NCI-H748 treated with DMSO at 0.1 percent for 48 hours (cell line): ENCODE results near the gene PRKCZ.
A peak's percentile ranks its signal among the peaks of the same experiment; 100 is the strongest.

ENCODE experiments used
- DNase-seq: peaks from one replicate; lab custom pipeline; 2025; lab: John Stamatoyannopoulos, UW

Gene PRKCZ

DNA sequence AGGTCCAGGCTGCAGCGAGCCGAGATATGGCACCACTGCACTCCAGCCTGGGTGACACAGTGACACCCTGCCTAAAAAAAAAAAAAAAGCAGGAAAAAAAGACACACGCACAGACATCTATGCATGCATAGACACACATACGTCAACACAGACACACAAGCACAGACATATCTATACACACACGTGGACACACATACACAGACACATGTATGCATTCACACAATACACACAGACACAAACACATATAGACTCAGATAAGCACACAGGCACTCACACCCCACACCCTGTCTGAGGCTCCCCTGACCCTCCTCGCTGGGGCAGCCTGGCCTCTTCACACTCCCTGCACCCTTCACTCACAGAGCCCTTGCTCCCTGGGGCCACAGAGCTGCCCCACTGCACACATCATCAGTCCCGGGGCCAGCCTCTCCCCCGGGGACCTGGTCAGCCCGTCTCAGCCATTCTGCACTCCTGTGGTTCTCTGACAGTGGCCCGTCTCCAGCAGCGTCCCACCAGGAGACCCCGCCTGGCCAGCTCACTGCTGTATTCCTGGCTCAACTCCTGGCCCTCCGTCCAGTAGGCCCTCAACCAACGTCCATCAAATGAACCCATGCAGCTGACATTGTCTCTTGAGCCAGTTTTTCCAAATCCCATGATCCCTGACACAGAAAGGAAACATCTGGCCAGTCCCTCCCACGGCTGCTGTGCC, 4.6 kb upstream of the PRKCZ start:
- no peak for DNase-seq

GRCh38 chr1:2046174-2046917, 3.9 kb upstream of the PRKCZ start:
- DNase-seq: peak; percentile 8

DNA sequence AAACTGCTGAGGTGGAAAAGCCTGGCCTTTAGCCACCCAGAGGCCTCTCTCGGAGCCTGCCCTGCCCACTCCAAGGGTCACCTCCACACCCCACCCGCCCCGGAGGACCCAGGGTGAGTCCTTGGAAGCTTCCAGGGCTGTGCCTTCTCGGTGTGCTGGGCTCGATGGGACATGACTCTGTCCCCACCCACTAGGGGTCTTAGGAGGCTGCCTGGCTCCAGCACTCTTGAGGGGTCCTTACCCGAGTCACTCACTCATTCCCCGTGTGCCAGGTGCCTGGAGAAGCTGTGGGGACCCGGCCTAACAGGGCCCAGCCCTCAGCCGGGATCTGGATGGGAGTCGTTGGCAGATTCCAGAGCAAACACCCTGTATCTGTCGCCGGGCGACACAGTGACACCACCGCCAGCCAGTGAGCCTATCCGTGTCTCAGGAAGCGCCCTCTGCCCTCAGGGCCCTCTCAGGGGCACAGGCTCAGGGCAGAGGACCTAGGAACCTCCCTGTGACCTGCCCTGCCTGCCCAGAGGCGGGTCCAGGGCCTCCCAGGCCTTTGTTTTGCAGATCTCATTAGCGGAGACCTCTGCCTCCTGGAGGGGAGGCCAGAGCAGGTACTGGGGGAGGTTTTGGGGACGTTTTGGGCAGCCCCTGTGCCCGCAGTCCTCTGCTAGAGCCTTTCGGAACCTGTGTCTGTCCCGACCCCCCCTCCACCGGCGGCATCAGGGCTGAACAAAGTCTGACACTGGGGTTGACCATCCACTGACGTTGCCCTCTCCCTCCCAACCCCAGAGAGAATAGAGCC, 3.1 kb upstream of the PRKCZ start:
- no peak for DNase-seq

DNA sequence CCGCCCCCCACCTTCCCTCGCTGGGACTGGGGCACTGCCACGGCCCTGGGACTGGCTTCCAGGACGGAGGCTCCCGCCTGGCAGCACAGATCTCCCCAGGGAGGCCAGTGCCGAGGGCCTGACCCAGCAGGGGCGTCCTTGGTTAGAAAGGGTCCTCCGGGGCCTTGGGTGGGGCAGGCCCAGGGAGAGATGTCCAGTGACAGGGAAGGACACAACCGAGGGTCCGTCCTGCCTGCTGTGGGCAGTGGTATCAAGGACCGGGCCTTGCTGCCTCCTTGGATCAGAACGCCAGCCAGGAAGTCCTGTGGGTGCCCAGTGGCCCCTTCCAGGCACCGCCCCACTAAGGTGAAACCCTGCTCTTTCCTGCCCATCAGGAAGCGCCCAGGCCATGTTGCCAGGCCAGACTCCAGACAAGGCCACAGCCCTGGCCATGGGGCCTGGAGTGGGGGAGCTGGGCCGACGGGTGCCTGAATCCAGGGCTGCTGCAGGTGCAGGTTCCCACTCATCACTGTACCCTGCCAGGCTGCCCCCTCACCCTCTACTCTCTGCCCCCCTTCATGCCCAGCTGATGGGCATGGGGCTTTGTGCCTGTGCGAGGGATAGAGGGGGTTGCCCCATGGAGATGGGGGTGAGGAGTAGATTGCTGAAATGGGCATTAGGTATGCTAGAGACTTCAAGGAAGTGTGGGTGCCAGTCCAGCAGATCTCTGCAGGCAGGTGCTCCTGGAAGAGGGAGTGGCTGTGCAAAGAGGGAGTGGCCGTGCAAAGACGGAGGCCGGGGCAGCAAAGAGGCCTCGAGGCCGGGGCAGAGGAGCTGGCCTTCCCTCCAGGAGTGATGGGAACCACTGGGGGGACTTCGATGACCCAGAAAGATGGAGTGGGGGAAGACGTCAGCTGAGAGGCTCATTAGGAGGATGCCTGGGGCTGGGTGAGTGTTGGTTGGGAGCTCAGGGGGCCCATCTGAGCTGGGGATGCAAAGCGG, 2.2 kb upstream of the PRKCZ start:
- DNase-seq: no peak

GRCh38 chr1:2049225-2049717, 940 bp upstream of the PRKCZ start:
- DNase-seq: no peak

DNA sequence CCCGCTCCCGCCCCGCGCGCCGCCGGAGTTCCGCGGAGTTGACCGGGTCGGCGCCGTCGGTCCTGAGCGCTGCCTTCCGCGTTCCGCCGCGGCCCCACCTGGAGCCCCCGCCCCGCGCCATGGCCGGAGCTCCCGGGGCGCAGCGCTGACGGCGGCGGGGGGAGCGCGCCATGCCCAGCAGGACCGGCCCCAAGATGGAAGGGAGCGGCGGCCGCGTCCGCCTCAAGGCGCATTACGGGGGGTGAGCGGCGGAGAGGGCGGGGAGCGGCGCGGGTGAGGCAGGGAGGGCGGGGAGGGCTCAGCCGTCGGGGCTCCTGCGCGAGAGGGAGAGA, 216 bp downstream of the PRKCZ start:
- DNase-seq: no peak

DNA sequence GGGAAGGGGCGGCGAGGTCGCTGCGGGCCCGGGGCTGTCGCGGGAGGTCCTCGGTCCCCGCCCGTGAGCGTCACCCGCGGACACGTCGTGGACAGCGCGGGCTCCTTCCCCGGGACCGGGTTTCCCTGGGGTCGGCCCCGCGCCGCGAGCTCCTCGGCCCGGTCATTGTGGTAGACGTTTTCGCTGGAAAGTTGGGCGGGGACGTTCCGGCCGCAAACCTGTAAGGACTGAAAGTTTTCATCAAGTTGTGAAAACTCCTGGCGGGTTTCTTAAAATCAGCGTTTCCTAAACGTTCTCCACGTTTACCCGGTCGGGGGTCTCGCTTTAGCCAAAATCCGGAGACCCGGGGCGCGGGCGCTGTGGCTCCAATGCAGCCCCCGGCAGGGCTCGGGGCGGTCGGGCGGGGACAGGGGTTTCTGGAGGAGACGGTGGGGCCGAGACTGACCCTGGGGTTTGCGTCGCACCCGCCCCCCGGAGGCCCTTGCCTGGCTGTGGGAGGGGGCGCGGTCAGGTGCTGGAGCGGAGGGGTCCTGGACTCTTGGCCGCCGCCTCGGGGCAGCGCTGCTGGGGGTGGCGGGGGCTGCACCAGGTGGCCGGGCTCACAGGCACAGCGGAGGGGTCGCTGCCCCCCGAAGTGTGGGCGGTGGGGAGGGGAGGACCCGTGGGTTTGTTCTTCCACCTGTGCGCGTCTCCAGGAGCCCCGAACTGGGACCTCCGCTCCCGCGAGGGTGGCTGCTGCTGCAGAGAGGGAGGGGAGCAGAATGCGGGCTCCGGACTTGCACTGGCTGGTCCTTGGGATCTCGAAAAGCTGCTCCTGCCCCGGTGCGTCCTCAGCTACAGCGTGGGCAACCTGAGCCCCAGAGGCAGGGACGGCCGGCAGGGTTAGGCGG, 827 bp downstream of the PRKCZ start:
- no peak for DNase-seq

DNA sequence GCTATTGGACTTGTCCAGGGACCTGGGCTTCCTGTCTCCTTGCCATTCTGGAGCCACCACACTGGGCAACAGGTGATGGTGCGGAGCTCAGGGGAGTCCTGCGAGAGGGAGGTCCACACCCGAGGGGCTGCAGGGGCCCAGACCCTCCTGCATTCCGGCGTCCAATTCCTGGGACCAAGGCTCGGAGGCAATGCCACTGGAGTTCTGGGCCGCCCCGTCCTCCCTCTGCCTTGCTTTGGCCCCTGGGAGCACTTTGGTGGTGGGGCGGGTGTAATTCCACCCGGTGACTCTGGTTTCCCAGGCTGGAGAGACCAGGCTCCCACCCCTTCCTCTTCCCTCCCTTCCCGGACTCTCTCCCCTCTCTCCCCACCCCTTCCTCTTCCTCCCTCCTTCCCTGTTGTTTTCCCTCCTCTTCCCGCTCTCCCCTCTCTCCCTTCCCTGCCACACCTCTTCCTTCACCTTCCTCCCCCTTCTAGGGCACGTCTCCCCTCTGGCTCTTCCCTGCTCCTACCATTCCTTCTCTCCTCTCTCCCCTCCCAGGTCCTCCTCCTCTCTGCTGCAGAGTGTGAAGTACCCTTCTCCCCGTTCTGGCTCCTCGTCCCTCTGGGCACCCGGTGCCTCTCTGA, 2.0 kb downstream of the PRKCZ start:
- no peak for DNase-seq

DNA sequence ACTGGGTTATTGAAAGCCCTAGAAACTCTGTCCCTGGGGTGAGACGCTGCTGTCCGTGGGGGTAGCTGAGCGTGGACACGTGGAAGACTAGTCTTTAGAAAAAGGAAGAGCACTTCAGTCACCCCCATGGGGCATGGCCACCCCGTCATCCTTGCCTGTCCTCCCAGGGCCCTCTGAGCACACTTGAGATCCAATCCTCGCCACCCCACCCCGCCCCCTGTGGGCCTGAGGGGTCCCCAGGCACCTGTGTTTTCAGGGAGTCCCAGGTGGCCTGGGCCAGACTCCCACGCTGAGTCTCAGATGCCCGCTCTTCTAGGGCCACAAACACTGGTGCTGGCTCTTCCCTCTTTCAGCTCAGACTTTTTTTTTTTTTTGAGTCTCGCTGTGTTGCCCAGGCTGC, 2.5 kb downstream of the PRKCZ start:
- DNase-seq: no peak

GRCh38 chr1:2053217-2053616, 3.0 kb downstream of the PRKCZ start:
- no peak for DNase-seq

GRCh38 chr1:2053784-2054376, 3.7 kb downstream of the PRKCZ start:
- no peak for DNase-seq

GRCh38 chr1:2054560-2054959, 4.3 kb downstream of the PRKCZ start:
- DNase-seq: no peak

GRCh38 chr1:2055911-2056575, 5.8 kb downstream of the PRKCZ start:
- DNase-seq: no peak

DNA sequence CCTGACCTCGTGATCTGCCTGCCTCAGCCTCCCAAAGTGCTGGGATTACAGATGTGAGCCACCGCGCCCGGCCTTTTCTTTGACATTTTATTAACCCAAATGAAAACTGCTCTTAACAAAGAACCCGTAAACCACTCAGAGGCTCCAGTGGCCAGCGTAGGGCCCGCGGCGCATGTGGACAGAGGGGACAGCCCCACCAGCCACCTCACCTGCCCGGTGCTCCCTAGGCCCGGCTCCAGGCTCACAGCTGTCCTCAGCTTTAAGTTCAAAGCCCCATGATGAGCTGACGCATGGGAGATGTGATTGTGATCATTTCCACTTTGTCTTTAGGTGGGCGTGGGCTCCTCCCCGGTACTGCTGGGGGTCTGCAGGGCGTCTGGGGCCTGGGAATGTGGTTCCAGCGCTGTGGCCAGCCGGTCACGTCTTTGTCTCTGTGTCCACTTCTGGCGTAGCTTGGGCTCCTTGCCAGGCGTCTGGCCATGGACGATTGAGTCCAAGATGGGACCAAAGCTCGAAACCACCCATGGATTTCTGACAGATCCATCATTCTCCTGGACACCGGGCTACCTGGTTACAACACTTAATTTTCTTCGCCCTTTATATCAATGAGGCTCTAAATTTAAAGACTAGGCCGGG, 6.9 kb downstream of the PRKCZ start:
- no peak for DNase-seq

DNA sequence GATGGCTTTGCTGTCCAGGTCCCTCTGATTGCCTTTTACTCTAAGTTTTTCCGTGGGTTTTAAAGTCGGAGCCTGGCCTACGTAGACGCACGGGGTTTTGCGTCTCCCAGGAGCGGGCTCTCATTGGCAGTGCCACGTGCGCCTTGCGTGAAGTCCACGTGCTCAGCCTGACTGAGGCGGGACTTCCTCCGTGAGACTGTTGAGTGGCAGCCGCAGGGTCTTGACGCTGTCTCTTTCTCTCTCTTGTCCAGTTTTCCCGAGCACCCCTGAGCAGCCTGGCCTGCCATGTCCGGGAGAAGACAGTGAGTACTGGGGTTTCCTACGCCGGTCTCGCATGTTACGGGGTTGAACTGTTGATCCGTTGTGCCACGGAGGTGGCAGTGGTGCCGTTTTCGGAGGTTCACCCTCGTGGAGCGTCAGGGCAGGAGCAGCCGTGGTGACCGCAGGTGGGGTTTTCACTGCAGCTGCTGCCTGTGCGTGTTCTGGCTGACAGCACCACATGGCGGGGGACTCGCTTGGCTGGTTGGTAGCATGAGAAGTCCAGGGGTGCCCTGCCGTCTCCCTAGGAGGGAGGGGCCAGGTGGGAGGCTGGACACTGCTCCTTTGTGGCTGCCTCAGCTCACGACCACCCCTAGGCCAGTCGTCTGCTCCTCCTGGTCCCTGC, 9.2 kb downstream of the PRKCZ start:
- DNase-seq: no peak

GRCh38 chr1:2060072-2060471, 9.9 kb downstream of the PRKCZ start:
- no peak for DNase-seq

GRCh38 chr1:2060535-2060934, 10.3 kb downstream of the PRKCZ start:
- DNase-seq: no peak
